HG02610 (cell line): ENCODE data around the gene PDGFA.

Experiments used
- ATAC-seq: cut with Tn5 transposase; IDR thresholded peaks from one replicate; pipeline ENCODE4 v1.9.1; 2021; ENCODE audit warnings: mild to moderate bottlenecking, moderate library complexity; ENCODE audit not compliant: unreplicated experiment

PDGFA gene

GRCh38 chr7:475951-476441 lies 43.6 kb downstream of the PDGFA start:
- no peak for ATAC-seq

- no peak for ATAC-seq
Measured at GRCh38 chr7:475425-475728, 44.3 kb downstream of the PDGFA start.

- no peak for ATAC-seq
Measured at GRCh38 chr7:474605-475424, 44.8 kb downstream of the PDGFA start.

GRCh38 chr7:473870-474604 lies 45.6 kb downstream of the PDGFA start:
- ATAC-seq = no peak

- ATAC-seq = no peak
Measured at GRCh38 chr7:473211-473734, 46.4 kb downstream of the PDGFA start.

GRCh38 chr7:472640-472957 lies 47.0 kb downstream of the PDGFA start:
- no peak for ATAC-seq

- ATAC-seq = no peak
Measured at GRCh38 chr7:471866-472639, 47.6 kb downstream of the PDGFA start.

GRCh38 chr7:471191-471865 lies 48.3 kb downstream of the PDGFA start:
- ATAC-seq = no peak

- no peak for ATAC-seq
Measured at GRCh38 chr7:469563-469961, 50.1 kb downstream of the PDGFA start.

- no peak for ATAC-seq
Measured at GRCh38 chr7:468681-469562, 50.7 kb downstream of the PDGFA start.

GRCh38 chr7:467856-468545 lies 51.6 kb downstream of the PDGFA start:
- no peak for ATAC-seq

- ATAC-seq = no peak
Measured at GRCh38 chr7:467393-467828, 52.2 kb downstream of the PDGFA start.

GRCh38 chr7:466465-467191 lies 53.0 kb downstream of the PDGFA start:
- ATAC-seq = no peak

- no peak for ATAC-seq
Measured at GRCh38 chr7:465710-466400, 53.8 kb downstream of the PDGFA start.

- ATAC-seq = no peak
Measured at GRCh38 chr7:464454-465401, 54.9 kb downstream of the PDGFA start.

- ATAC-seq = no peak
Measured at GRCh38 chr7:463817-464453, 55.7 kb downstream of the PDGFA start.
